Right renal cortex interstitium (tissue), 3 donors: ENCODE measurements around the gene RASGRF2. TPM values are rescaled to one million over a fixed set of nuclear protein-coding genes. Genes with fewer than 3 reads are reported as not detected.
"Not testable (repeated sequence)": the region's sequence is repeated elsewhere in the genome, so short reads cannot be mapped to it uniquely, and the experiment has no call there.

Experiments
- DNase-seq, 3 donors: peaks; one replicate each; pipeline ENCODE4 v3.0.0-alpha.2; 2013; ENCODE audit warnings: low read depth in 3 of 3, low spot score in 2 of 3
- polyA plus RNA-seq, 3 donors: library from polyadenylated mRNA; unstranded; fragments of 120-200 nt; gene quantifications; one replicate each; pipeline ENCODE4 v1.2.1, GENCODE V29; 2013; ENCODE audit not compliant: insufficient read length in 3 of 3

The RASGRF2 gene
- polyA plus RNA-seq, 3 donors = 1.6 to 2.3 (median 1.8) TPM

DNA sequence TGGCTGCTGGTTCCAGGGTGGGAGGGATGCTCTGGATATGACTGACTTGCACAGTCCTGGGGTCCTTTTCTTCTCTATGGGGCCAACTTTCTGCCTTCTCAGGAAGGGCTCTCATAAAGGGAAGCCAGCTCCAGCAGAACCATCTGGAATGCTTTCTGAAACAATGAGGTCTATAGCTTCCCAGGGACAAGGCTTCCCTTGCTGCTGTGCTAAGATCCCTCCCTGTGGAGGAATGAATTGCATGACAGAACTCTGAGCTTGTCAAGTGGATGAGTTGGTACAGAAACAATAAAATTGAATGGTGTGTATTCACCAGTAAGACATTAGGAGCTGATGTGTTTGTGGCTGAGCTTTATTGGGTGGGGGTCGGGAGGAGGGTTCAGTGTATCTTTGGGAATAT lies 292.7 kb downstream of the RASGRF2 start:
- no peak for DNase-seq

DNA sequence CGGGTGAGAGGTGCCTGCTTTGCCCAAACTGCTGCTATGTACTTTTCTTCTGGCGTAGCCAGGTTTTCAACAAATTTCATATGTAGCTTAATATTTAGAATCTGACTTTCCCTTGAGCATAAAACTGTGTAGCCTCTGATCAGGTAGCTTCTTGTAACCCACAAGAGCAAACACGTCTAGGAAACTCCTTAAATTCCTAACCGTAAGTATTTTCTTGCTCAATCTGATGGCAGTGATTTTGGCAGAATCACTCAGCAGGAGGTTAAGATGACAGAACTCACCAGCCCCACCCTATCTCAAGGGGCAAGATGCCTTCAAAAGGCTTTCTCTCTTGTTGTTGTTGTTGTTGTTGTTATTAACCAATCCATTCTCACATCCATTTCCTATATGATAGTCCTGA lies 293.7 kb downstream of the RASGRF2 start:
- DNase-seq = no peak

DNA sequence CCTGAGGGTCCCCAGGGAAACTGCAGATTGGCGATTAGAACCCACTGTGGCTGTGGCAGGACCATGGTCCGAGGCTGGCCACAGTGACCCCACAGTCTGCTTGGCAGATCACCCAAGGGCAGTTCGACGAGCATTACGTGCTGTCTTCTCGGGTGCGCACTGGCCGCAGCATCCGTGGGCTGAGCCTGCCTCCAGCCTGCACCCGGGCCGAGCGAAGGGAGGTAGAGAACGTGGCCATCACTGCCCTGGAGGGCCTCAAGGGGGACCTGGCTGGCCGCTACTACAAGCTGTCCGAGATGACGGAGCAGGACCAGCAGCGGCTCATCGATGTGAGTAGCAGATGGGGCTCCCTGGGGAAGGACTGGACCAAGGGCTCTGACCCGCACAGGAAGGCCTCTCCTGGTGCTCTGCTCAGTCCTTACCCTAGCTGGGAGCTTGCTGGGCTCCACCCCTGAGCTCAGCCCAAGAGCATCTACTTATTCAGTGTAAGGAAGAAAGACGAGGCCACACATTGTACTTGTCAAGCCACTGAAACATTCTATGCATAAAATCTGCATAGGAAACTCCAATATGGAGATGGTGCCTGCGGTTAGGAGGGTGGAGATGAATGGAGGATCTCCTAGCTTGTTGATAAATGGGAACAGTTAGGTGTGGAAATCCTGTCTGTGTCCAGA lies 294.9 kb downstream of the RASGRF2 start:
- DNase-seq = no peak

DNA sequence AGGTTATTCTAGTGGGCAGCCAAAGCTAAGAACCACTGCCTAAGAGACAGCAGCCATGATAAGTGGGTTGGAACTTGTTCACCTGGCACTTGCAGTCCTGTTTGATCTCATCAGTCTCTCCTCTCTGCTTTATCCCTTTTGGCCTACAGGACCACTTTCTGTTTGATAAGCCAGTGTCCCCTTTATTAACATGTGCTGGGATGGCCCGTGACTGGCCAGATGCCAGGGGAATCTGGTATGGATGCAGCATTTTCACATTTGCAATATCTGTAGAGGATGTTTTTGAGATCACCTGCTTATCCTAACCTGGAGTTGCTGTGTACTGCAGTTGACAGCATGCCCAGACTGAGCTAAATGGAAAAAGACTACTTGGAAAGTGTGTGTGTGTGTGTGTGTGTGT lies 296.6 kb downstream of the RASGRF2 start:
- DNase-seq = no peak

DNA sequence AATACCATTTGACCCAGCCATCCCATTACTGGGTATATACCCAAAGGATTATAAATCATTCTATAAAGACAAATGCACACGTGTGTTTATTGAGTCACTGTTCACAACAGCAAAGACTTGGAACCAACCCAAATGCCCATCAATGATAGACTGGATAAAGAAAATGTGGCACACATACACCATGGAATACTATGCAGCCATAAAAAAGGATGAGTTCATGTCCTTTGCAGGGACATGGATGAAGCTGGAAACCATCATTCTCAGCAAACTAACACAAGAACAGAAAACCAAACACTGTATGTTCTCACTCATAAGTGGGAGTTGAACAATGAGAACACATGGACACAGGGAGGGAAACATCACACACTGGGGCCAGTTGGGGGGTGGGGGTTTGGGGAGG lies 302.6 kb downstream of the RASGRF2 start:
- not testable (repeated sequence) for DNase-seq

DNA sequence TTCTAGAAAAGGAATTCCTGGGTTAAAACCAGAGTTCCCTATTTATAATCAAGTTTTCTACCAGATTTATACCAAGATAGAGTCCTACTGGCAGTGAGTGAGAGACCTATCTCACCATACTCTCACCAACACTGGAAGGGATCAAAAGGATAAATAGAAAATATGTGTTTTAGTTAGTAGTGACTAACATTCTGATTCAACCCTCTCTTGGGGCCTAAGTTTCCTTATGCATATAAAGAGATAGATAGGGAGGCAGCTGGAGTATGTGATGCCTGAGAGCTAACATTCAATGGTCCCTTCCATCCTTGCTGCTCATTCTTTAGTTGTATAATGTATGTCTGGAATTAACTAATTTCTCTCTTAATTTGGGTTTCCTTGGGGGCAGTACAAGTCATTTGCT lies 304.9 kb downstream of the RASGRF2 start:
- no peak for DNase-seq

DNA sequence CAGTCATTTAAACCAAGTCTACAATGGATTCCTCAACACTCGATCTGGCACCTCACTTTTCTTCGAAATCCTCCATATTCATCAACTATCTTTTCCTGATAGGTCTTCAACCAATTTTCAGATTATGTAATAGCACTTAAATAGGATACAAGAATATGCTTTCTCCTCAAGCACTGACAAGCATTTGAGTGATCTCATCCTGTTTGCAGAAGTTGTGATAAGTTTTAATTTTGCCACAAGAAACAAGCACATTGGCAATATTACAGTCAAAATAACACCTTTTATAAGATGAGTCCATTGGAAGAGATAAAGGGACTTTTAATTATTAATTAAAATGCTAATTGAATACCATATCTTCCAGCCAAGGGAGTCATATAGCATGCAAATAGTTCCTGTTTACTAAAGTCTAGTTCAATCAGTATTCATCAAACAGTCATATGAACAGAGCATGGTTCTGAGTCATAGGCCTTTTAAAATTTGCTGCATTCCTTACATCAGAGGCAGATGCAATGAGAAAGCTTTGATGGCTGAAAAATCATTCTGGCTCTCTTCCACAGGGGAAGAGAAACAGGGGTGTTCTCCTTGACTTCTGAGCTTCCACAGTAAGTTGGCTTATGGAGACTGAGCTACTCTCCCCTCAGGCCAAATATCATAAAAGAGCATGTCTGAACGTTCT lies 308.5 kb downstream of the RASGRF2 start:
- no peak for DNase-seq

DNA sequence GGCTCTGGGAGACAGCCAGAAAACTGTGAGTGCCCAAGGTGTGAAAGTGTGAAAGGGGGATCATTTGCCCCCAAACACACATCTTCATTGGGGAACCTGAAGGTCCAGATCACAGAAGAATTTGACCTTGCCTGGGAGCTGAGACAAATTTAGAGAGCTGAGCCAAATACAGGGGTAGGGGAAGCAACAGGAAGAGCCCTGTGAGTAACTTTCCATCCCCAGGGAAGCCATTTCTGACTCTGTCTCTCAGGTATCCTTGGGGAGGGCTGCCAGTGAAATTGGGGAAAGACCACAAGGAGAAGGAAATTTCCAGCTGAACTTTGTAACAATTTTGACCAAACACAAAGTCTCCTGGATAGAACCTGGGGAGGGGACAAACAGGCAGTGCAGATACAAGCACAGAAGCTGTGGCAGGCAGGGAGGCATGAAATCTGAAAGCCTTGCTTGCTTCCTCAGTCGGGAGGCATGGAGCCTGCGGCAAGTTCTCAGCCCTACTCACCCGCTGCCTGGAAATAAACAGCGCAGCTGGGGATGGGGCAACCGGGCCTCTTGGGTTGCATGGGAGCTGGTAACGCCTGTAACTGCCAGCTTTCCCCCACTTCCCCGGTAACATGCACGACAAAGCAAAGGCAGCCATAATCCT lies 309.7 kb downstream of the RASGRF2 start:
- DNase-seq = no peak

DNA sequence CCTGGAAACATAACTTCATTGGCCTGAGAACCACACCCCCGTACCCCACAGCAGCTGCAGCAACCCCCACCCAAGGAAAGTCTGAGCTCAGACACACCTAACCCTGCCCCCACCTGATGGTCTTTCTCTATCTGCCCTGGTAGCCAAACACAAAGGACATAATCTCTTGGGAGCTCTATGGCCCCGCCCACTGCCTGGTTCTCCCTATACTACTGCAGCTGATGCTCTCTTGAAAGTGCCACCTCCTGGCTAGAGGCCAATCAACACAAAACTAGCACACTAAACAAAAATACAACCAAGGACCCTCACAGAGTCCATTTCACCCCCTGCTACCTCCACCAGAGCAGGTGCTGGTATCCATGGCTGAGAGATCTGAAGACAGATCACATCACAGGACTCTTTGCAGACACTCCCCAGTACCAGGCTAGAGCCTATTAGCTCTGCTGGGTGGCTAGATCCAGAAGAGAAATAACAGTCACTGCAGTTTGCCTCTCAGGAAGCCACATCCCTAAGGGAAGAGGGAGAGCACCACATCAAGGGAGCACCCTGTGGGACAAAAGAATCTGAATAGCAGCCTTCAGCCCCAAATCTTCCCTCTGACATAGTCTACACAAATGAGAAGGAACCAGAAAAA lies 310.3 kb downstream of the RASGRF2 start:
- DNase-seq = not testable (repeated sequence)
